RWPE2 (cell line): Measurements from ENCODE around the gene SCN3B.

ENCODE experiments used
- ATAC-seq: fragments of 200-7000 bp; cut with Tn5 transposase; 3 replicates; pipeline ENCODE4 v1.9.1; 2021; ENCODE audit warnings: low read depth
- DNase-seq: peaks from one replicate; pipeline ENCODE4 v3.0.0-alpha.2; 2020; ENCODE audit warnings: low spot score
- H3K27ac ChIP-seq: fragments of 450-650 bp; 2 replicates; pipeline ENCODE4 v1.5.1; 2017; ENCODE audit warnings: mild to moderate bottlenecking; ENCODE audit not compliant: poor library complexity, severe bottlenecking
- H3K27me3 ChIP-seq: fragments of 250-450 bp; sonication (Bioruptor Pico); 2 replicates; pipeline ENCODE4 v1.5.1; 2021; ENCODE audit warnings: mild to moderate bottlenecking, moderate library complexity; ENCODE audit not compliant: insufficient read depth, poor library complexity, severe bottlenecking
- H3K36me3 ChIP-seq: fragments of 250-450 bp; sonication (Bioruptor Pico); 2 replicates; pipeline ENCODE4 v1.5.1; 2020; ENCODE audit warnings: low read depth, mild to moderate bottlenecking, moderate library complexity
- H3K4me1 ChIP-seq: fragments of 250-450 bp; sonication (Bioruptor Pico); 2 replicates; pipeline ENCODE4 v1.5.1; 2021; ENCODE audit warnings: mild to moderate bottlenecking, moderate library complexity; ENCODE audit not compliant: insufficient read depth, poor library complexity, severe bottlenecking
- H3K4me3 ChIP-seq: fragments of 250-450 bp; sonication (Bioruptor Pico); 2 replicates; pipeline ENCODE4 v1.5.1; 2021; ENCODE audit warnings: mild to moderate bottlenecking, moderate library complexity; ENCODE audit not compliant: severe bottlenecking
- H3K9me3 ChIP-seq: fragments of 250-450 bp; sonication (Bioruptor Pico); 2 replicates; pipeline ENCODE4 v1.5.1; 2021; ENCODE audit warnings: mild to moderate bottlenecking, moderate library complexity; ENCODE audit not compliant: severe bottlenecking
- TF ChIP-seq, protein P1 (sequence below): fragments of 450-650 bp; IDR thresholded peaks from one replicate; pipeline ENCODE4 v1.5.1; 2017; ENCODE audit warnings: mild to moderate bottlenecking, moderate library complexity; ENCODE audit not compliant: poor library complexity, severe bottlenecking

The SCN3B gene

DNA sequence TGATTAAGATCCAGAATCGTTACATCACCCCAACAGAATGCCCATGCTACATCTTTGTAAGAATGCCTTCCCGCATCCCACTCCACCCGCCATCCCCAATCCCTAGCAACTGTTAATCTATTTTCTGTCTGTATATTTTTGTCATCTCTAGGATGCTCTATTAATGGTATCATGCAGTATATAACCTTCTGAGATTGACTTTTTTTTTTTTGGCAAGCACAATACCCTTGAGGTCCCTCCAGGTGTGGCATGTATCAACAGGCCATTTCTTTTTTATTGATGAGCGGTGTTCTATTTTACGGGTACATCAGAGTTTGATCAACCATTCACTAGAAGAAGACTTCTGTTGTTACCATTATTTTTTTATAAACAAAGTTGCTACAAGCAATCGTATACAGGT is 30.2 kb upstream of the SCN3B start:
- ATAC-seq, result no peak
- Histone ChIP-seq H3K27me3 (no peaks in the 10 kb centered on the region), H3K4me1 (no peaks in the 10 kb centered on the region), H3K4me3 (no peak overlapping the region), H3K9me3 (no peaks in the 10 kb centered on the region), H3K36me3 (no peaks in the 10 kb centered on the region), H3K27ac (no peak overlapping the region)
- TF ChIP-seq, protein P1, sequence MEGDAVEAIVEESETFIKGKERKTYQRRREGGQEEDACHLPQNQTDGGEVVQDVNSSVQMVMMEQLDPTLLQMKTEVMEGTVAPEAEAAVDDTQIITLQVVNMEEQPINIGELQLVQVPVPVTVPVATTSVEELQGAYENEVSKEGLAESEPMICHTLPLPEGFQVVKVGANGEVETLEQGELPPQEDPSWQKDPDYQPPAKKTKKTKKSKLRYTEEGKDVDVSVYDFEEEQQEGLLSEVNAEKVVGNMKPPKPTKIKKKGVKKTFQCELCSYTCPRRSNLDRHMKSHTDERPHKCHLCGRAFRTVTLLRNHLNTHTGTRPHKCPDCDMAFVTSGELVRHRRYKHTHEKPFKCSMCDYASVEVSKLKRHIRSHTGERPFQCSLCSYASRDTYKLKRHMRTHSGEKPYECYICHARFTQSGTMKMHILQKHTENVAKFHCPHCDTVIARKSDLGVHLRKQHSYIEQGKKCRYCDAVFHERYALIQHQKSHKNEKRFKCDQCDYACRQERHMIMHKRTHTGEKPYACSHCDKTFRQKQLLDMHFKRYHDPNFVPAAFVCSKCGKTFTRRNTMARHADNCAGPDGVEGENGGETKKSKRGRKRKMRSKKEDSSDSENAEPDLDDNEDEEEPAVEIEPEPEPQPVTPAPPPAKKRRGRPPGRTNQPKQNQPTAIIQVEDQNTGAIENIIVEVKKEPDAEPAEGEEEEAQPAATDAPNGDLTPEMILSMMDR, result no peak
- no peak for DNase-seq

DNA sequence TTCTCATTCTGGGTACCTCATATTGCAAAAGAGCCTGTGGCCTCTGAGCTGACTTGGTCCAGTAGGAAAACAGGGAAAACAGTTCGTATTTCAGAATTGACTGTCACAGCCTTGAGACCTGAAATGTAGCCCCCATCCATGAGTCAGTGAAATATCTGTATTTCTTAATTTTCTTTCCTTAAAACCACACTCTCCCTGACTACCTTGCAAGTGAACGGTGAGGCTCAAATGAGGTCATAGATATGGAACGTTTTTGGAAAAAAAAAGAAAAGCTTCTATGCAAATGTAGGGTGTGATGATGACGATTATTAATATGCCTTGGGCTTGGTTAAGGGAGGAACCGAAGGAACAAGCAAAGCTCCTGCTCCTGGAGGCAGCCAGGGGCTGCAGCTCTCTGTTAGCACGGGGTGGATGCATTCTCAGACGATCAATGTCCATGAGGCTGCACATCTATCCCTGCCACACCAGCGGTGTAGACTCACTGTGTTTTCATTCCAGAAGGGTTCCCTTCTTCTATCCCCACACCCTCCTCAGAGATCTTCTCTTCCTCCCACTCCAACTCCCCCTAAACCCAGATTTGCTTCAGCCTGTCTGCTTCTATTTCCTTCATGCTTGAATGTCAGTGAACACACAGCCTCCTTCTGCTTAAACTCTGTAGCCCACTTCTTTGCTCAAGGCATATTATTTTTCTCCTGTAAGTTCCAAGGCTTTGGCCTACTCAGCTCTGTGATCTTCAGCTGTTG is 29.2 kb upstream of the SCN3B start:
- Histone ChIP-seq H3K9me3 (no peaks in the 10 kb centered on the region), H3K4me1 (no peaks in the 10 kb centered on the region), H3K27me3 (no peaks in the 10 kb centered on the region), H3K36me3 (no peaks in the 10 kb centered on the region), H3K4me3 (no peak overlapping the region), H3K27ac (no peak overlapping the region)
- DNase-seq (no peak), ATAC-seq (peak; percentile 56; the same call in 2 of the 3 replicates)
- TF ChIP-seq, protein P1, result no peak

DNA sequence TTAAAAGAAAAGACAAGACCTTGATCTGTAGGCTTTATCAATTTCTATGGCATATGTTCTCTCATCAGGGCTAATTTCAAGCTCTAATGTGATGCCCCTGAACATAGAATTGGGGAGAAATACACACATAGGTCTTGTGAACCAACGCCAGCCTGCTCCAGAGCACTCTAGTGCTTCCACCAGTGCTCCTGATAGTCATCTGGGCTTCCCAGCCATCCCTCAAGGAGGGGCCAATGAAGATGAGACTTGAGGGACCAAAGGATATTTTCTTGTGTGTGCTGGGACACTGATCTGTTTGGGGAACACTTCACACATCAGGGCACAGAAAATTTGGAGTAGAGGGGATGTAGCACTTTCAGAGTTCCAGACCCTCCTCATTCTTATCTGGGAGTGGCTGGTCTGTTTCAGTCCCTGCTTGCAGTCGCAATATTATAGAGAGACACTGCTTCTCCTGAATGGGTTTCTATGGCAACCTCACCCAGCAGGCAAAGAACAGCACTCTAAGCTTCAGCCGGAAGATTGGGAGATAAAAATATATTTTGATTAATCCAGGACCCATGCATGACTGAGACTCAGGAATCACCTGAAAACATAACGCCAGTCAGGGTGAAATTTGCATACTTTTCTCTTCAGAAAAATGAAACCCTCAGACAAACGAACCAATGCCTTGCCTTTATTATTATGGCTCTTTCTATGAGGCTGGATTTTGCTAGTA is 28.4 kb upstream of the SCN3B start:
- H3K36me3 ChIP-seq, result no peaks in the 10 kb centered on the region
- H3K9me3 ChIP-seq, result no peaks in the 10 kb centered on the region
- no peak overlapping the region for H3K27ac ChIP-seq
- H3K4me1 ChIP-seq, result no peaks in the 10 kb centered on the region
- TF ChIP-seq, protein P1, result no peak
- H3K4me3 ChIP-seq, result no peak overlapping the region
- no peaks in the 10 kb centered on the region for H3K27me3 ChIP-seq
- ATAC-seq, result no peak
- DNase-seq, result no peak

DNA sequence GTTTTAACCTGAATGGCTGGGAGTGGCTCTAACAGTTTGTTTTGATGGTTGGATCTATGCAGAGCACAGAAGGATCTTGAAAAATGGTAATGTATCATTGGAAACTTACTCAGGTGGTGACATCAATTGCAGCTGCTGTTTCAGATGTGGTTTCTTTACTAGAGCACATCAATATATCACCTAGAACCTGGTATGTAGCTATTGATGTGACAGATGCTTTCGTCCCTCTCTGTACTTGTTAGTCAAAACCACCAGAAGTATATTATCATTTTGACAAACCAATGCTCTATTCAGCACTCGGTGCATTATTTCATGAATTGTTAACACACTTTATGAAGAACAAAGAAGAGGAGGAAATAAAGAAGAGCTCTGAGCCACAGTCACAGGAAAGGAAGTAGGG is 26.6 kb upstream of the SCN3B start:
- Histone ChIP-seq H3K4me3 (no peak overlapping the region), H3K9me3 (no peaks in the 10 kb centered on the region), H3K36me3 (no peaks in the 10 kb centered on the region), H3K27me3 (no peaks in the 10 kb centered on the region), H3K4me1 (no peaks in the 10 kb centered on the region), H3K27ac (no peak overlapping the region)
- no peak for DNase-seq
- no peak for ATAC-seq
- TF ChIP-seq, protein P1, result no peak

DNA sequence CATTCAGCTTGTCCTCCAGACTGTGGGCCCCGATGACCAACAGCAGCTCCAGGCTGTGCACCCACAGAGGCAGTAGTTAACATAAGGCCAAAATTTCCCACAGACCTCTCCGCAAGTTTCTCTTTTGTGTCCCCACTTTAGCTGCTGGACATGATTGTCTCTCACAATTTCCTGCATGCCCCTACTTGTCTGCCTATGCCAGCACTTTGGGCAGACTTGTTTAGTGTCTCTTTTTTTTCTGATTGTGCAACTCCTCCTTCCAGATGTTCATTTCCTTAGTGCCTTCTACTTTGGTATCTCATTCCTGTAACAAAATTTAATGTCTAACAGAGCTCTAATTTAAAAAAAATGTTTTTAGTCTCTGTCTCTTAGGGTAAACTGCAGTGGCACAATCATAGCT is 23.8 kb upstream of the SCN3B start:
- H3K4me3 ChIP-seq, result no peak overlapping the region
- no peak overlapping the region for H3K27ac ChIP-seq
- DNase-seq (no peak), ATAC-seq (peak; percentile 21; the same call in 2 of the 3 replicates)
- no peaks in the 10 kb centered on the region for H3K4me1 ChIP-seq
- TF ChIP-seq, protein P1, result no peak
- no peaks in the 10 kb centered on the region for H3K36me3 ChIP-seq
- no peaks in the 10 kb centered on the region for H3K9me3 ChIP-seq
- no peaks in the 10 kb centered on the region for H3K27me3 ChIP-seq
